Activated CD8-positive, alpha-beta memory T cell treated with anti-CD3 and anti-CD28 coated beads for 24 hours (primary cell): ENCODE measurements around the gene ZMYND12.
A peak's percentile ranks its signal among the peaks of the same experiment; 100 is the strongest.
"Not testable (repeated sequence)": the region's sequence is repeated elsewhere in the genome, so short reads cannot be mapped to it uniquely, and the experiment has no call there.

Source experiments
- DNase-seq: peaks from one replicate; pipeline ENCODE4 v3.0.0-alpha.2; 2020

ZMYND12 gene

GRCh38 chr1:42456010-42456753, at the start of gene ZMYND12, which contains the start of gene PPCS:
ZMYND12 (minus strand) TSS chr1:42456022; CDS start chr1:42455997, 25 bp downstream.
PPCS (plus strand) TSS chr1:42456543; CDS start chr1:42456566, 23 bp downstream.
- peak; percentile 96 for DNase-seq

- DNase-seq: no peak
Measured at GRCh38 chr1:42504535-42505128, 48.8 kb upstream of the ZMYND12 start.

- not testable (repeated sequence) for DNase-seq
Measured at GRCh38 chr1:42502031-42502430, 46.2 kb upstream of the ZMYND12 start.

GRCh38 chr1:42490237-42490636, 34.4 kb upstream of the ZMYND12 start:
- DNase-seq: no peak

GRCh38 chr1:42484382-42484781, 28.6 kb upstream of the ZMYND12 start:
- DNase-seq: no peak

GRCh38 chr1:42482635-42483153, 26.9 kb upstream of the ZMYND12 start:
- no peak for DNase-seq

GRCh38 chr1:42480921-42481320, 25.1 kb upstream of the ZMYND12 start:
- DNase-seq: no peak

GRCh38 chr1:42479621-42480020, 23.8 kb upstream of the ZMYND12 start:
- DNase-seq: no peak

- no peak for DNase-seq
Measured at GRCh38 chr1:42477775-42478174, 22.0 kb upstream of the ZMYND12 start.

- not testable (repeated sequence) for DNase-seq
Measured at GRCh38 chr1:42477354-42477753, 21.5 kb upstream of the ZMYND12 start.

- DNase-seq: no peak
Measured at GRCh38 chr1:42476605-42477004, 20.8 kb upstream of the ZMYND12 start.

- no peak for DNase-seq
Measured at GRCh38 chr1:42469727-42470126, 13.9 kb upstream of the ZMYND12 start.

GRCh38 chr1:42466030-42466429, 10.2 kb upstream of the ZMYND12 start:
- no peak for DNase-seq

GRCh38 chr1:42463921-42464320, 8.1 kb upstream of the ZMYND12 start:
- no peak for DNase-seq

GRCh38 chr1:42462828-42463763, 7.3 kb upstream of the ZMYND12 start, which contains the start of gene CCDC30:
CCDC30 (plus strand) TSS chr1:42463286; CDS start chr1:42480552, 17,266 bp downstream.
- peak; percentile 92 for DNase-seq

- no peak for DNase-seq
Measured at GRCh38 chr1:42461196-42461595, 5.4 kb upstream of the ZMYND12 start.

GRCh38 chr1:42456754-42457089, 900 bp upstream of the ZMYND12 start:
- DNase-seq: no peak

GRCh38 chr1:42454403-42454802, 1.4 kb downstream of the ZMYND12 start:
- DNase-seq: no peak

GRCh38 chr1:42453386-42453785, 2.4 kb downstream of the ZMYND12 start:
- DNase-seq: no peak

- DNase-seq: no peak
Measured at GRCh38 chr1:42450061-42450460, 5.8 kb downstream of the ZMYND12 start.

GRCh38 chr1:42449256-42449655, 6.6 kb downstream of the ZMYND12 start:
- DNase-seq: no peak

- DNase-seq: no peak
Measured at GRCh38 chr1:42442662-42443061, 13.2 kb downstream of the ZMYND12 start.

GRCh38 chr1:42439940-42440339, 15.9 kb downstream of the ZMYND12 start:
- no peak for DNase-seq
